OCI-LY7 (cell line): ENCODE data around the gene MAEL. TPM values are rescaled to one million over a fixed set of nuclear protein-coding genes. Genes with fewer than 3 reads are reported as not detected.

Experiments
- BruUV-seq: library from RNA; stranded (reverse); fragments of 400-500 nt; replicated peaks from 2 replicates; lab custom pipeline; 2021; lab: Mats Ljungman, UMichigan
- CTCF ChIA-PET: fragments of 300-600 bp; sonication (Branson Sonifier 250); formaldehyde crosslinking; loops from one replicate; lab custom pipeline; 2022; ENCODE audit warnings: antibody characterized with exemption; ENCODE audit not compliant: unreplicated experiment; lab: Charles Lee
- POLR2A ChIA-PET: fragments of 300-600 bp; sonication (Branson Sonifier 250); formaldehyde crosslinking; loops from one replicate; lab custom pipeline; 2022; ENCODE audit warnings: antibody characterized with exemption; lab: Charles Lee
- DNase-seq: peaks from one replicate; pipeline ENCODE4 v3.0.0-alpha.2; 2015; ENCODE audit warnings: low spot score
- H2AFZ ChIP-seq: fragments of 200-600 bp; sonication (generic), shearing (Covaris generic); 2 replicates; pipeline ENCODE4 v1.6.1; 2014; ENCODE audit warnings: mild to moderate bottlenecking, antibody characterized with exemption, low read length, moderate library complexity
- H3K27ac ChIP-seq: fragments of 200-600 bp; sonication (generic); 2 replicates; pipeline ENCODE4 v1.5.1; 2014; ENCODE audit warnings: mixed run types, low read depth, mild to moderate bottlenecking, moderate library complexity, low read length, inconsistent platforms; ENCODE audit not compliant: poor library complexity, severe bottlenecking
- H3K36me3 ChIP-seq: fragments of 200-600 bp; sonication (generic); 2 replicates; pipeline ENCODE4 v1.6.1; 2014; ENCODE audit warnings: mild to moderate bottlenecking, antibody characterized with exemption, low read length, moderate library complexity, mixed read lengths; ENCODE audit not compliant: insufficient read depth
- H3K4me1 ChIP-seq: fragments of 200-600 bp; sonication (generic); 2 replicates; pipeline ENCODE4 v1.5.1; 2014; ENCODE audit warnings: mild to moderate bottlenecking, low read length; ENCODE audit not compliant: insufficient read depth, poor library complexity, severe bottlenecking
- H3K4me2 ChIP-seq: fragments of 200-600 bp; sonication (generic); 2 replicates; pipeline ENCODE4 v1.6.1; 2014; ENCODE audit warnings: mild to moderate bottlenecking, low read length
- H3K4me3 ChIP-seq: fragments of 200-600 bp; sonication (generic); 2 replicates; pipeline ENCODE4 v1.5.1; 2014; ENCODE audit warnings: mild to moderate bottlenecking, low read depth, low read length; ENCODE audit not compliant: poor library complexity, severe bottlenecking
- H3K79me2 ChIP-seq: fragments of 200-600 bp; sonication (generic); 2 replicates; pipeline ENCODE4 v1.6.1; 2016; ENCODE audit warnings: low read depth, mild to moderate bottlenecking, low read length, moderate library complexity, mixed read lengths; ENCODE audit not compliant: insufficient read depth
- H3K9me2 ChIP-seq: fragments of 200-600 bp; sonication (generic); 2 replicates; pipeline ENCODE4 v1.6.1; 2016; ENCODE audit warnings: mild to moderate bottlenecking, low read length, mixed read lengths; ENCODE audit not compliant: insufficient read depth
- H3K9me3 ChIP-seq: fragments of 200-600 bp; sonication (generic); 2 replicates; pipeline ENCODE4 v1.6.1; 2014; ENCODE audit warnings: mild to moderate bottlenecking, mixed run types, low read length, mixed read lengths
- H4K20me1 ChIP-seq: fragments of 200-600 bp; sonication (generic); 2 replicates; pipeline ENCODE4 v1.6.1; 2014; ENCODE audit warnings: mild to moderate bottlenecking, antibody characterized with exemption, low read length, moderate library complexity, mixed read lengths; ENCODE audit not compliant: insufficient read depth
- EZH2phosphoT487 ChIP-seq: fragments of 200-600 bp; sonication (generic); IDR thresholded peaks from 2 replicates; pipeline ENCODE4 v1.6.1; 2018; ENCODE audit warnings: low read depth, borderline replicate concordance, mild to moderate bottlenecking, mixed run types, antibody characterized with exemption, low read length, moderate library complexity, mixed read lengths
- intact Hi-C: fragments of 100-400 bp; cut with micrococcal nuclease; formaldehyde crosslinking; loops from one replicate; pipeline ENCODE4 v1.10.0; 2022; ENCODE audit not compliant: unreplicated experiment
- total RNA-seq, 2 experiments: library from RNA; depleted of rRNA in 1 of 2; stranded (reverse); fragments of >200 nt in 1 of 2; shearing (Covaris generic) in 1 of 2; gene quantifications; 2 replicates each; pipeline ENCODE4 v1.2.3, GENCODE V29; 2014 to 2022
- TF ChIP-seq, protein P1 (sequence below): fragments of 200-600 bp; sonication (generic); conservative IDR thresholded peaks from 2 replicates; pipeline ENCODE4 v1.5.1; 2014; ENCODE audit warnings: mild to moderate bottlenecking, antibody characterized with exemption, low read length, moderate library complexity, mixed read lengths

MAEL gene
- total RNA-seq, 2 experiments from 2014 or later: not detected

DNA sequence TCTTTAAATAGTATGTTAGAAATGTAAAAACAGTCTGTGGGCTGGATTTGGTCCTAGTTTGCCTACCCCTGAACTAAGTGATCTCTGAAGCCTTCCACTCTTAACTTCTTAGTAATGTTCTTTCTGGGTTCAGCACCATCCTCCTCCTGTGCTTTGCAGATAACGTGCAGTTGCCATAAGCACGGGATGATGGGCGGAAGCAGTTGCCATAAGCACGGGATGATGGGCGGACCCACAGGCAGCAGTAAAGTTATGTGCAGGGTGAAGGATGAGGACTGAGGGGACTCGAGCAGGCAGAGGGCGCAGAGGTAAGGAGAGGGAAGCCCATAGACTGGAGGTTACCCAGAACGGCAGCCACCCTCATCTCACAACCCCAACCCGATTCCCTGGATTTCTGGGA, 75.5 kb downstream of the MAEL start:
- Histone ChIP-seq H4K20me1 (no peaks in the 10 kb centered on the region), H3K9me3 (no peaks in the 10 kb centered on the region), H3K4me2 (no peak overlapping the region), H3K36me3 (no peaks in the 10 kb centered on the region), H3K4me1 (no peaks in the 10 kb centered on the region), H2AFZ (no peak overlapping the region), H3K79me2 (no peaks in the 10 kb centered on the region), H3K4me3 (no peak overlapping the region), H3K9me2 (no peaks in the 10 kb centered on the region), H3K27ac (no peak overlapping the region)
- POLR2A ChIA-PET: interaction anchor here (1.2 to 1.3 kb wide), 2 partner anchors 155 to 383 kb away, joined by 3 read pairs; no protein-coding TSS in a partner anchor
- intact Hi-C loops: no loop called here
- no peak for DNase-seq
- no TSS peak for BruUV-seq
- CTCF ChIA-PET: interaction anchor here (1.5 kb wide), 1 partner anchor 155 kb away, joined by 6 read pairs; no protein-coding TSS in a partner anchor
- TF ChIP-seq, protein P1, sequence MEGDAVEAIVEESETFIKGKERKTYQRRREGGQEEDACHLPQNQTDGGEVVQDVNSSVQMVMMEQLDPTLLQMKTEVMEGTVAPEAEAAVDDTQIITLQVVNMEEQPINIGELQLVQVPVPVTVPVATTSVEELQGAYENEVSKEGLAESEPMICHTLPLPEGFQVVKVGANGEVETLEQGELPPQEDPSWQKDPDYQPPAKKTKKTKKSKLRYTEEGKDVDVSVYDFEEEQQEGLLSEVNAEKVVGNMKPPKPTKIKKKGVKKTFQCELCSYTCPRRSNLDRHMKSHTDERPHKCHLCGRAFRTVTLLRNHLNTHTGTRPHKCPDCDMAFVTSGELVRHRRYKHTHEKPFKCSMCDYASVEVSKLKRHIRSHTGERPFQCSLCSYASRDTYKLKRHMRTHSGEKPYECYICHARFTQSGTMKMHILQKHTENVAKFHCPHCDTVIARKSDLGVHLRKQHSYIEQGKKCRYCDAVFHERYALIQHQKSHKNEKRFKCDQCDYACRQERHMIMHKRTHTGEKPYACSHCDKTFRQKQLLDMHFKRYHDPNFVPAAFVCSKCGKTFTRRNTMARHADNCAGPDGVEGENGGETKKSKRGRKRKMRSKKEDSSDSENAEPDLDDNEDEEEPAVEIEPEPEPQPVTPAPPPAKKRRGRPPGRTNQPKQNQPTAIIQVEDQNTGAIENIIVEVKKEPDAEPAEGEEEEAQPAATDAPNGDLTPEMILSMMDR: no peak
- TF ChIP-seq EZH2phosphoT487: no peak

DNA sequence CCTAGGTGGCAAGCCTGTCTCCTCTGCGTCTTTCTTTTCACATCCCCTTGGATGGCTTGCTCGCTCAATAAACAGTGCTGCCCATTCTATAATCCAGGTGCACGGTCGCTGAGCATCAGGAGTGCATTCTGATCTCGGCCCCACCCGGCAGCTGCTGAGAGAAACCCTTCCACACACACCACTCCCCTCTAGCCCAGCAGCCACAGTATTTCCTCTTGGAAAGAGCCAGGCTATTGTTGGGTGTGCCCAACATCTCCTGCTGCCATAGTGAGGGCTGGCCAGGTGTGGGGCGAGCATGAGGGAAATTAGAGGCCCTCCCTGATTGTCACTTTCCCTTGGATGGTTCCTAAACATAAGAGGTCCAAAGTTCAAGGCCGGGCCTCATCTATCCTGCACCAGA, 76.4 kb downstream of the MAEL start:
- intact Hi-C loops: no loop called here
- POLR2A ChIA-PET: no interaction called here
- no TSS peak for BruUV-seq
- H3K36me3 ChIP-seq: no peaks in the 10 kb centered on the region
- no peaks in the 10 kb centered on the region for H3K4me1 ChIP-seq
- DNase-seq: no peak
- no peaks in the 10 kb centered on the region for H3K9me3 ChIP-seq
- H3K9me2 ChIP-seq: no peaks in the 10 kb centered on the region
- no peak overlapping the region for H2AFZ ChIP-seq
- H3K27ac ChIP-seq: no peak overlapping the region
- no peak overlapping the region for H3K4me2 ChIP-seq
- CTCF ChIA-PET: interaction anchor here (1.0 kb wide), 1 partner anchor 156 kb away, joined by 3 read pairs; no protein-coding TSS in a partner anchor
- H3K79me2 ChIP-seq: no peaks in the 10 kb centered on the region
- no peak overlapping the region for H3K4me3 ChIP-seq
- H4K20me1 ChIP-seq: no peaks in the 10 kb centered on the region
- TF ChIP-seq, protein P1: no peak
- no peak for TF ChIP-seq EZH2phosphoT487
